ENCODE data around the gene BAIAP2L1. TPM values are rescaled to one million over a fixed set of nuclear protein-coding genes. Genes with fewer than 3 reads are reported as not detected.

The BAIAP2L1 gene
- total RNA-seq, 6 experiments from 2014 or later: 9.1 to 29.5 (median 25.2) TPM

DNA sequence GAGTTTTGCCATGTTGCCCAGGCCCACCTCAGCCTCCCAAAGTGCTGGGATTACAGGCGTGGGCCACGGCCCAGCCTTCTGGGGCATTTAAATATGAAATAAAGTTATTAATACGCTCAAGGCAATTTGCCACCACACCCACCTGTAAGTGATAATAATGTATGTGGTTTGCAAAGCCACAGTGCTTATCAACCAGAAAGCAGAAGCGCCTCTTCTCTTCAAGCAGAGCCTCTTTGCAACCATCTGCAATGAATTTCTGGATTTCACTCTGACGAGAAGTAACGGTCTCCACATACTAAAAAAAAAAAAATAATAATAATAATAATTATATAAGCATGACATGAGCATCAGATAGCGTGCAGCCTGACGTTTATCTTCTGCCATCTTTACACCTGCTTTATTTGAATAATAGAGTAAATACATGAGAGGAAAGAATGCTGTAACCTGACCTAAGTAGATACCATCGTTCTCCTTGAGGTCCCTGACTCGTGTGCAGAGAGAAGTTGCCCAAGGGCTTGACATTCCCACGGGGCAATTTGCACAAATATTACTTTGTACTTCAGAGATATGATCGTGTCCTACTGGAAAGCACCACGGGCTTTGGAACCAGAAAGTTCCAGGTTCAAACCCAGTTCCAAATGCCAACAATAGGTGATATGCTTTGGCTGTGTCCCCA, 85.4 kb downstream of the BAIAP2L1 start:
- DNase-seq: no peak
- H3K9me3 ChIP-seq: no peaks in the 10 kb centered on the region
- TF ChIP-seq, protein P1, sequence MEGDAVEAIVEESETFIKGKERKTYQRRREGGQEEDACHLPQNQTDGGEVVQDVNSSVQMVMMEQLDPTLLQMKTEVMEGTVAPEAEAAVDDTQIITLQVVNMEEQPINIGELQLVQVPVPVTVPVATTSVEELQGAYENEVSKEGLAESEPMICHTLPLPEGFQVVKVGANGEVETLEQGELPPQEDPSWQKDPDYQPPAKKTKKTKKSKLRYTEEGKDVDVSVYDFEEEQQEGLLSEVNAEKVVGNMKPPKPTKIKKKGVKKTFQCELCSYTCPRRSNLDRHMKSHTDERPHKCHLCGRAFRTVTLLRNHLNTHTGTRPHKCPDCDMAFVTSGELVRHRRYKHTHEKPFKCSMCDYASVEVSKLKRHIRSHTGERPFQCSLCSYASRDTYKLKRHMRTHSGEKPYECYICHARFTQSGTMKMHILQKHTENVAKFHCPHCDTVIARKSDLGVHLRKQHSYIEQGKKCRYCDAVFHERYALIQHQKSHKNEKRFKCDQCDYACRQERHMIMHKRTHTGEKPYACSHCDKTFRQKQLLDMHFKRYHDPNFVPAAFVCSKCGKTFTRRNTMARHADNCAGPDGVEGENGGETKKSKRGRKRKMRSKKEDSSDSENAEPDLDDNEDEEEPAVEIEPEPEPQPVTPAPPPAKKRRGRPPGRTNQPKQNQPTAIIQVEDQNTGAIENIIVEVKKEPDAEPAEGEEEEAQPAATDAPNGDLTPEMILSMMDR (IDR thresholded peaks at IDR 0.05): no peak
- TF ChIP-seq POLR2A (IDR thresholded peaks at IDR 0.05): no peak
- H3K4me3 ChIP-seq: no peak overlapping the region
- WGBS (ENCODE audit: insufficient coverage, low coverage, low lambda C conversion rate, missing lambda C conversion rate): 72% methylated on average over 12 of the region's 13 CpGs
- no peak for ATAC-seq
- H3K4me1 ChIP-seq: no peaks in the 10 kb centered on the region
- peaks cover 0 to 34% (median 0%) of the 10 kb centered on the region in 4 donors for H3K36me3 ChIP-seq
- no peaks in the 10 kb centered on the region for H3K27me3 ChIP-seq
- intact Hi-C loops (cut with DNase I): no loop called here
- H3K27ac ChIP-seq: no peak overlapping the region

- H3K9me3 ChIP-seq: no peaks in the 10 kb centered on the region
- peaks cover 0 to 44% (median 0%) of the 10 kb centered on the region in 4 donors for H3K36me3 ChIP-seq
- intact Hi-C loops (cut with DNase I): no loop called here
- no peak overlapping the region for H3K4me3 ChIP-seq
- no peak for DNase-seq
- TF ChIP-seq POLR2A (IDR thresholded peaks at IDR 0.05): no peak
- TF ChIP-seq, protein P1 (IDR thresholded peaks at IDR 0.05): no peak
- 72% methylated on average over 3 of the region's 11 CpGs for WGBS (ENCODE audit: insufficient coverage, low coverage, low lambda C conversion rate, missing lambda C conversion rate)
- H3K27ac ChIP-seq: no peak overlapping the region
- H3K4me1 ChIP-seq: no peaks in the 10 kb centered on the region
- no peak for ATAC-seq
- no peaks in the 10 kb centered on the region for H3K27me3 ChIP-seq
These were observed 86.4 kb downstream of the BAIAP2L1 start for GRCh38 chr7:98314469-98314868.

DNA sequence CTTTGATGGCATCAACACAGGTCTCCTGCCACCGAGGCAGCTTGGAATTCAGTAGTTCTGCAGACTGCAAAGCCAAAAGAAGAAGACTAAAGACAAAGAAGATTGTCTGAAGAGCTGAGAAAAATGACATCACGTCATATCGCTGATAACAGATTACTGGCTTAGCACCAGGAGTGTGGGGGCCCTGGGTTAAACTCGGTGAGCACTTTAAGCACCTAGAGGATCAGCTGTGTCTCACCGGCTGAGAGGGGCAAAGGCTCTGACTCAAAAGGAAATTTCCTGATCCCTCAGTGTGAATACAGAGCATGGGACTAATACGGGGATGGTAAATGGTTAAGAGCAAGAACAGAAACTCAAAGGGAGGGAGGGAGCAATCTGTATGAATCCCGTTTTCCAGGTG, 88.7 kb downstream of the BAIAP2L1 start:
- ATAC-seq (no peak), DNase-seq (no peak)
- Histone ChIP-seq H3K9me3 (no peaks in the 10 kb centered on the region), H3K36me3 (peaks cover 0 to 54% (median 3%) of the 10 kb centered on the region in 4 donors), H3K27me3 (no peaks in the 10 kb centered on the region), H3K4me1 (no peaks in the 10 kb centered on the region), H3K4me3 (no peak overlapping the region), H3K27ac (no peak overlapping the region)
- WGBS (ENCODE audit: insufficient coverage, low coverage, low lambda C conversion rate, missing lambda C conversion rate): 59% methylated on average over 4 of the region's 7 CpGs
- intact Hi-C loops (cut with DNase I): no loop called here
- no peak for TF ChIP-seq POLR2A (IDR thresholded peaks at IDR 0.05)
- TF ChIP-seq, protein P1 (IDR thresholded peaks at IDR 0.05): no peak

- DNase-seq (no peak), ATAC-seq (no peak)
- H3K9me3 ChIP-seq: no peaks in the 10 kb centered on the region
- intact Hi-C loops (cut with DNase I): no loop called here
- H3K36me3 ChIP-seq: peaks cover 0 to 51% (median 6%) of the 10 kb centered on the region in 4 donors
- no CpG with 5 or more reads among the region's 8 CpGs for whole genome bisulfite sequencing (ENCODE audit: insufficient coverage, low coverage, low lambda C conversion rate, missing lambda C conversion rate)
- no peak overlapping the region for H3K27ac ChIP-seq
- H3K4me3 ChIP-seq: no peak overlapping the region
- H3K27me3 ChIP-seq: no peaks in the 10 kb centered on the region
- no peaks in the 10 kb centered on the region for H3K4me1 ChIP-seq
- TF ChIP-seq, protein P1 (IDR thresholded peaks at IDR 0.05): no peak
- TF ChIP-seq POLR2A (IDR thresholded peaks at IDR 0.05): no peak
These were observed 91.3 kb downstream of the BAIAP2L1 start for GRCh38 chr7:98309566-98309965.

Measured in right lobe of liver (tissue), 6 donors.